Activated CD8-positive, alpha-beta memory T cell treated with anti-CD3 and anti-CD28 coated beads for 36 hours (primary cell): ENCODE measurements around the gene TTC24. TPM values are rescaled to one million over a fixed set of nuclear protein-coding genes. Genes with fewer than 3 reads are reported as not detected.
"Not testable (repeated sequence)": the region's sequence is repeated elsewhere in the genome, so short reads cannot be mapped to it uniquely, and the experiment has no call there.

ENCODE experiments used
- CTCF ChIA-PET: fragments of 350-600 bp; sonication (Branson Sonifier 250); formaldehyde crosslinking; loops from one replicate; lab custom pipeline; 2021; ENCODE audit warnings: antibody characterized with exemption; lab: Charles Lee
- POLR2A ChIA-PET: fragments of 350-600 bp; sonication (Branson Sonifier 250); formaldehyde crosslinking; loops from one replicate; lab custom pipeline; 2021; ENCODE audit warnings: antibody characterized with exemption; lab: Charles Lee
- total RNA-seq, 2 experiments: library from RNA; stranded (reverse); gene quantifications; one replicate each; pipeline ENCODE4 v1.2.3, GENCODE V29; 2021

TTC24 gene
- total RNA-seq, 2 experiments from 2014 or later: 9.3 to 10.7 TPM

- CTCF ChIA-PET: interaction anchor here (0.6 to 4.8 kb wide), 7 partner anchors 9 to 148 kb away, joined by 3 to 18 read pairs (median 4); no protein-coding TSS in a partner anchor
- POLR2A ChIA-PET: no interaction called here
Observed at GRCh38 chr1:156594190-156594589, 14.7 kb downstream of the TTC24 start.

DNA sequence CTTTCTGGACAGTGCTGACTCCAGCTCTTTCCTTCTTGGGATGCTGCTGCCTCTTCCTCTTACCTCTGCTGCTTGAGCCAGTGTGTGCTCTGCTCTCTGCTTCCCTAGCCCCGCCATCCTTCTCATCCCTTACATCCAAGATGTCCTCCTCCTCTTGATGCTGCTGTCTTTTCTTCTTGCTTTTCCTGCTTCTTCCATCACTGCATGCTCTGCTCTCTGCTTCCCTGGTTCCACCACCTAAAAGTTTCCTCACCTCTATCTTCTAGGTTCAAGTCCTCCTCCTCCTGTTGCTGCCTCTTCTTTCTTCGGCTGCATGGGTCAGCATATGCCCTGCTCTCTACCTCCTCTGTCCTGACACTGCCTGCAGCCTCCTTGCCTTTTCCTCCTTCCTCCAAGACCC lies 15.5 kb downstream of the TTC24 start:
- ChIA-PET POLR2A (no interaction called here), CTCF (interaction anchor here (1.9 kb wide), 1 partner anchor 114 kb away, joined by 5 read pairs; no protein-coding TSS in a partner anchor)

DNA sequence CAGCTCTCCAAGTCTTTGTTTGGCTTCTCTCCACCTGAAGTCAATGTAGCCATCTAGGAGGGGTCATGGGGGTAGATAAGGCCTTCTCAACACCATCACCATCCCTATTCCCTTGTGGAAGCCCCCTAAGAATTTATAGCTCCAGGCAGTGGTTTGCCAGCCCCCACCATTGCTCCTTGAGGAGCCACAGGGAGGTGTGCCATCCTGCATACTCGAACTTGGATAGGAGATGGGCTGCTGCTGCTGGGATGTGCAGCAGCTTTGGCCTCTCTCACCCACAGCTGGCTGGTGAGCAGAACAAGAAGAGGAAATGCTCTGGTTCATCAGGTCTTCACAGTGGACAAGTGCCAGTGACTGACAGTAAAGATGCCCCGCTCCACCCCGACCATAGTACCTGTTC lies 16.9 kb downstream of the TTC24 start:
- ChIA-PET POLR2A (interaction anchor here (0.6 kb wide), 1 partner anchor 78 kb away, joined by 3 read pairs; no protein-coding TSS in a partner anchor), CTCF (interaction anchor here (0.6 to 1.6 kb wide), 3 partner anchors 12 to 480 kb away, joined by 3 to 5 read pairs (median 3); no protein-coding TSS in a partner anchor)

GRCh38 chr1:156598125-156598524 lies 18.6 kb downstream of the TTC24 start:
- POLR2A ChIA-PET: no interaction called here
- CTCF ChIA-PET: interaction anchor here (0.7 to 3.0 kb wide), 3 partner anchors 10 to 54 kb away, joined by 3 to 11 read pairs (median 5); no protein-coding TSS in a partner anchor

GRCh38 chr1:156598731-156599432 lies 19.4 kb downstream of the TTC24 start:
- POLR2A ChIA-PET: interaction anchor here (0.7 to 3.0 kb wide), 2 partner anchors 7 to 25 kb away, joined by 3 to 23 read pairs; partner anchors contain the start of gene NAXE

DNA sequence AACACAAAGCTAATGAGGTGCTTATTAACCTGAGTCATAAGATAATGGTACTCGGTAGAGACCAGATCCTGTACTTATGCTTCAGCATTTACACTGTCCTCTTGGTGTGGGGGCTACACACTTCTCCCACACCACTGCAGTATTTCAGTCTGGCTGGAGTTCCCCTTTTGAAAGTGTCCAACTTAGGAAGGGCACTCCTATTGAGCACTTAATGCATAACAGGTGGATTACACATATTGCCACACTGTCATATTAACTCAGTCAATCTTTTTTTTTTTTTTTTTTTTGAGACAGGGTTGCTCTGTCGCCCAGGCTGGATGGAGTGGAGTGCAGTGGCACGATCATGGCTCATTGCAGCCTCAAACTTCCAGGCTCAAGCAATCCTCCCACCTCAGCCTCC lies 20.3 kb downstream of the TTC24 start:
- ChIA-PET POLR2A (interaction anchor here (0.7 to 3.0 kb wide), 3 partner anchors 8 to 129 kb away, joined by 3 to 23 read pairs (median 6); partner anchors contain the start of genes ISG20L2, METTL25B and NAXE), CTCF (interaction anchor here (0.7 to 3.0 kb wide), 12 partner anchors 8 to 289 kb away, joined by 3 to 14 read pairs (median 5); partner anchors contain the start of gene NAXE)

More at GRCh38 chr1:156598731-156599432, 19.4 kb downstream of the TTC24 start:
- CTCF ChIA-PET: interaction anchor here (1.3 to 3.0 kb wide), 6 partner anchors 10 to 213 kb away, joined by 3 to 14 read pairs (median 6); no protein-coding TSS in a partner anchor

- ChIA-PET POLR2A (interaction anchor here (1.7 to 3.0 kb wide), 2 partner anchors 9 to 128 kb away, joined by 6 to 23 read pairs; partner anchors contain the start of genes ISG20L2, METTL25B and NAXE), CTCF (interaction anchor here (0.9 to 2.6 kb wide), 8 partner anchors 9 to 215 kb away, joined by 3 to 14 read pairs (median 5); partner anchors contain the start of gene NAXE)
Observed at GRCh38 chr1:156600733-156601121, 21.2 kb downstream of the TTC24 start.

DNA sequence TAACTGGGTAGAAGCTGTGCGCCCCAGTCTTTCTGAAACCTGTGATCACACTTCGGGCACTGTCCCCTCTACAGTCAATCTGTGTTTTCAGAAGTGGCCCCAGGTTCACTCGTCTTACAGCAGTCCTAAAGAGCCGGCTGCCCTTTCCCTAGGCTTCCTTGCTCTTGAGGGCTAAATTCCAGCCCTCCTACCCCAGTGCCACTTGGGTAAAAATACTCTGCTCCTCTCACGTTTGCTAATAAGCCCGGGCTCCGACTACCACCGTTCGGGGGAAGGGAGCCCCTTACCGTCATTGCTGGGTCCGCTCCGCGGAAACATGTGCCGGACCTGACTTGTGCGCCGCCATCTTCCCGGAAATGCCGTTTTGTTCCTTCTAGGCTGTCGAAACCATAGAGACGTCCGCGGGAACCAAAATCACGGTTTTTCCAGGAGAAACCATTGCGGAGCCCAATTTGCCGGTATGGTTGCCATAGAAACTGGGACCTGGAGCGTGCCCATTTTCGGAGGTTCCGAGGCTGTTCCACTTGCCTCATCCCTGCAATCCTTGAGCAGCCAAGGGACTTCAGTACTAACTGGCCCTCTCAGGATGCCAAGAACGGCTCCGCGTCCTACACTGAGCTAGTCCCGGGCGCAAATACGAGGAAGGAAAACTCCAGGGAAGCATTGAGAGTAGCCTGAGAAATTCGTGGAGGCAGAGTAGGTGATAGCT lies 21.8 kb downstream of the TTC24 start, which contains the start of gene GPATCH4:
GPATCH4 (minus strand) TSS at position 358 of the 709 bp plus-strand sequence.
- ChIA-PET CTCF (interaction anchor here (0.6 to 4.1 kb wide), 10 partner anchors 9 to 215 kb away, joined by 3 to 17 read pairs (median 4); partner anchors contain the start of gene NAXE), POLR2A (interaction anchor here (0.6 to 3.0 kb wide), 3 partner anchors 9 to 144 kb away, joined by 4 to 23 read pairs (median 6); partner anchors contain the start of genes ISG20L2, METTL25B and NAXE)

DNA sequence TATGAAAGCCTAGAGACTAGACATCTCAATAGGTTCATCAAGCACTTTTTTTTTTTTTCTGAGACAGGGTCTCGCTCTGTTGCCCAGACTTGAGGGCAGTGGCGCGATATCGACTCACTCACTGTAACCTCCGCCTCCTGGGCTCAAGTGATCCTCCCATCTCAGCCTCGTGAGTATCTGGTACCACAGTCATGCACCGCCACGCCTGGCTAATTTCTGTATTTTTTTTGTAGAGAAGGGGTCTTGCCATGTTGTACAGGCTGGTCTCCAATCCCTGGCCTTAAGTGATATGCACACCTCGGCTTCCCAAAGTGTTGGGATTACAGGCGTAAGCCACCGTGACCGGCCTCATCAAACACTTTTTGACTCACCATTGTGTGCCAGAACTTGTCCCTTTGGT lies 22.4 kb downstream of the TTC24 start:
- POLR2A ChIA-PET: interaction anchor here (0.6 to 3.0 kb wide), 2 partner anchors 10 to 145 kb away, joined by 4 to 23 read pairs; partner anchors contain the start of gene NAXE

DNA sequence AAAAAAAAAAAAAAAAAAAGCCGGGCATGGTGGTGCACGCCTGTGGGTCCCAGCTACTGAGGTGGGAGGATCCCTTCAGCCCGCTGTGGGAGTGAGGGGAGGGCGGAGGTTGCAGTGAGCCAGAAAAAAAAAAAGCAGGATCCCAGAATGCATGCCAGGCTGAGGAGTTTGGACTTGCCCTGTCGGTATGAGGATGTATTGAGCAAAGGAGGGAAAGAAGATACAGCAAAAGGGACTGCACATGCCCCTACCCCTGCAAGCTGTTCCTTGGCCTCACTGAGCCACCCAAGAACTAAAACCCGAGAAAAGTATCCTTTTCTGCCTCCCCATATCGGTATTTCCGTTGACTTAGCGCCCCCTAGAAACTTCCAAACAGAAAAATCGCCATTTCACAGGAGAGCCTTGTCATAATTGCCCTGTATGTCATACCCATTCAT lies 23.1 kb downstream of the TTC24 start:
- ChIA-PET CTCF (interaction anchor here (1.0 to 4.1 kb wide), 7 partner anchors 9 to 197 kb away, joined by 3 to 17 read pairs (median 4); partner anchors contain the start of gene TTC24), POLR2A (interaction anchor here (0.7 kb wide), 1 partner anchor 20 kb away, joined by 4 read pairs; no protein-coding TSS in a partner anchor)

More for the DNA sequence above, 22.4 kb downstream of the TTC24 start:
- CTCF ChIA-PET: interaction anchor here (0.6 to 4.1 kb wide), 7 partner anchors 10 to 156 kb away, joined by 3 to 17 read pairs (median 4); partner anchors contain the start of gene NAXE

DNA sequence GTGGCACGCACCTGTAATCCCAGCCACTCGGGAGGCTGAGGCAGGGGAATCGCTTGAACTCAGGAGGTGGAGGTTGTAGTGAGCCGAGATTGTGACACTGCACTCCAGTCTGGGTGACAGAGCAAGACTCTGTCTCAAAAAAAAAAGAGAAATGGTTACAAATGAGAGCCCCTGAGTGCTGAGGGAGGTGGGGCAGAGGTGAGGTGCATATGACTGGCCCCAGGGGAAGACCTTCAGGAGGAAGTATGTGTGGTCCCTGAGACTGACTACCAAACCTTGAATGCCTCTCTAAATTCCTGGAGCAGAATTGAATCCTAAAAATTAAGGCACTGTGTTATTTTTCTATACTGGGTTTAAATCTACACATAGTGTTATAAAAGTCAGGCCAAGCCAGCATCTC lies 27.8 kb downstream of the TTC24 start:
- POLR2A ChIA-PET, CTCF ChIA-PET: not testable (repeated sequence)

- ChIA-PET POLR2A (interaction anchor here (0.6 kb wide), 1 partner anchor 121 kb away, joined by 3 read pairs; the partner anchor contains the start of gene ISG20L2), CTCF (interaction anchor here (0.7 to 1.8 kb wide), 24 partner anchors 9 to 223 kb away, joined by 3 to 19 read pairs (median 4); partner anchors contain the start of gene NAXE)
Observed at GRCh38 chr1:156608036-156608674, 28.6 kb downstream of the TTC24 start.

DNA sequence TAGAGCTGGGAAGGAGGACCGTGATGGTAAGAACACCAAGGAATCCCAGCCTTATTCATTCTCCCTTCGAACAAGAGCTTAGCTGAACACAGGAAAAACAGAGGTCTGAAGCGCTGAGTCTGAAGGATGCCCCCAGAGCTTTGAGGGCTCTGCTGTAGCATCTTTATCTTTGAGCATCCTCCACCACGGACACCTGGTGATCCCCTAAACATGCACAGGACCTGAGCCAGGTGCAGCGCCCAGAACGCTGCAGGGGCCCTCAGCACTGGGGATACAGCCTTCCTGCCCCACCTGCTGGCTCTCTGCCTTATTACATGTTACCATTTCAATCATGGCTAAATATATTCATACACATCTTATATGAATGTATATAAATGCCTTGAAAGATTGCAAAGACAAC lies 29.5 kb downstream of the TTC24 start:
- ChIA-PET POLR2A (interaction anchor here (0.6 kb wide), 1 partner anchor 120 kb away, joined by 3 read pairs; the partner anchor contains the start of gene ISG20L2), CTCF (interaction anchor here (0.7 to 1.8 kb wide), 22 partner anchors 8 to 223 kb away, joined by 3 to 19 read pairs (median 4); partner anchors contain the start of gene NAXE)

DNA sequence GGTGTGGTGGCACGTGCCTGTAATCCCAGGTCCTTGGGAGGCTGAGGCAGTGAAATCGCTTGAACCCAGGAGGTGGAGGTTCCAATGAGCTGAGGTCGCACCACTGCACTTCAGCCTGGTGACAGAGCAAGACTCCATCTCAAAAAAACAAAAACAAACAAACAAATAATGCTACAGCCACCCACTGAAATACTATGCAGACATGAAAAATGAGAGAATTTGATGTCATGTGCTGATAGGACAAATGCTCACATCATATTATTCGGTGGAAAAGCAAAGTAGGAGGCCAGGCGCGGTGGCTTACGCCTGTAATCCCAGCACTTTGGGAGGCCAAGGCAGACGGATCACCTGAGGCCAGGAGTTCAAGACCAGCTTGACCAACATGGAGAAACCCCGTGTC lies 30.5 kb downstream of the TTC24 start:
- POLR2A ChIA-PET: not testable (repeated sequence)
- CTCF ChIA-PET: interaction anchor here (0.7 to 1.4 kb wide), 4 partner anchors 14 to 224 kb away, joined by 3 to 4 read pairs (median 3); no protein-coding TSS in a partner anchor

DNA sequence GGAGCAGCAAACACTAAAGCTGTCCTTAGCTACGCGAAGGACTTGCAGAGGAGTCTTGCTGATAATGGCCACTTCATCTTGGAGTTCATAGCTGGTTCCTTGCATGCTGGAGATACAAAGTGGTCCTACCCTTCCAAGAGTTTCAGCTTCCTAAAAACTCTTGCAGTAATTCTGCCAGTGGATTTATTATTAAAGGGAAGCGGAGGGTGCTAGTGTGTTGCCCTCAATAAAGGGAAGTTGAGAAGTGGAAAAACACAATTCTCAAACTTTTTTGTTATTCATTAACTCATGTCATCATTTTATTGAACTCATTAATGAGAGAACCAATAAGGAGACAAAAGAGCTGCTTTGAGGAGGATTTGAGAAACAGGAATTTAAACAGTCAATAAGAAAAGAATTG lies 33.1 kb downstream of the TTC24 start:
- CTCF ChIA-PET: interaction anchor here (0.7 to 3.1 kb wide), 11 partner anchors 12 to 227 kb away, joined by 3 to 10 read pairs (median 4); partner anchors contain the start of gene CRABP2
- POLR2A ChIA-PET: no interaction called here

- ChIA-PET POLR2A (no interaction called here), CTCF (no interaction called here)
Observed at GRCh38 chr1:156615946-156616345, 36.4 kb downstream of the TTC24 start.

GRCh38 chr1:156616463-156616862 lies 36.9 kb downstream of the TTC24 start:
- CTCF ChIA-PET: interaction anchor here (0.7 to 1.7 kb wide), 4 partner anchors 13 to 53 kb away, joined by 3 to 5 read pairs (median 3); no protein-coding TSS in a partner anchor
- POLR2A ChIA-PET: no interaction called here
